Right cardiac atrium (tissue), 5 donors: ENCODE results near the gene USH1G. TPM values are rescaled to one million over a fixed set of nuclear protein-coding genes. Genes with fewer than 3 reads are reported as not detected.

Experiments
- ATAC-seq, 2 donors: fragments of 200-7000 bp; cut with Tn5 transposase; one replicate each; pipeline versions ENCODE4 v1.8.0 to v1.9.1; 2020; ENCODE audit warnings: moderate library complexity in 2 of 2, mild to moderate bottlenecking in 1 of 2
- DNase-seq, 3 donors: peaks; one replicate each; pipeline ENCODE4 v3.0.0-alpha.2; 2020
- H3K27ac ChIP-seq: one replicate; pipeline ENCODE4 v1.5.1; 2013; ENCODE audit warnings: mild to moderate bottlenecking, low read length, control low read depth, moderate library complexity
- H3K27me3 ChIP-seq: one replicate; pipeline ENCODE4 v1.6.1; 2013; ENCODE audit not compliant: control insufficient read depth, insufficient read depth
- H3K4me1 ChIP-seq: one replicate; pipeline ENCODE4 v1.6.1; 2013; ENCODE audit warnings: low read length; ENCODE audit not compliant: control insufficient read depth, insufficient read depth
- H3K4me3 ChIP-seq: one replicate; pipeline ENCODE4 v1.5.1; 2013; ENCODE audit warnings: low read length, control low read depth
- H3K9me3 ChIP-seq: one replicate; pipeline ENCODE4 v1.6.1; 2013; ENCODE audit warnings: low read length; ENCODE audit not compliant: control insufficient read depth
- WGBS: extraction: QIAGEN DNeasy Blood & Tissue Kit; methylation state at CpG from one replicate; pipeline ENCODE4 v1.1.7; 2013; 5-methylcytosine and 5-hydroxymethylcytosine counted together
- intact Hi-C, 4 donors: fragments of 100-400 bp; cut with DNase I; formaldehyde crosslinking; loops; one replicate each; pipeline versions ENCODE4 v1.11.0 to v1.14.0; 2022 to 2023
- polyA plus RNA-seq: library from polyadenylated mRNA; stranded (reverse); fragments of 200-250 nt; gene quantifications from one replicate; pipeline ENCODE4 v1.2.3, GENCODE V29; 2013
- total RNA-seq, 4 donors: library from RNA; stranded (reverse); fragmentation: NEBNext Ultra II Directional; extraction: Animal tissue kit (Norgen Biotek cat#: 25700); gene quantifications; one replicate each; pipeline ENCODE4 v1.2.1, GENCODE V29; 2021
- donor health status: healthy with polysubstance abuse.
- donor health status: DM: no; HTN: yes; CAD: no.
- donor health status: DM: no; HTN: no; CAD: no.
- donor health status: DM: no; HTN: yes; CAD: no; lungs with severe emphysema.
- donor health status: DM: yes; HTN: yes; CAD: no.

The USH1G gene
- total and polyA plus RNA-seq, 5 donors = 0.06 to 0.59 (median 0.23) TPM

GRCh38 chr17:74878658-74879057 lies 44.4 kb downstream of the USH1G start:
- Histone ChIP-seq H3K27me3 (no peaks in the 10 kb centered on the region), H3K4me3 (no peak overlapping the region), H3K27ac (no peak overlapping the region), H3K9me3 (no peaks in the 10 kb centered on the region), H3K4me1 (peaks cover 2% of the 10 kb centered on the region)
- DNase-seq (peak in 1 of 3 donors; percentile 1), ATAC-seq (no peak)
- whole genome bisulfite sequencing = 64% methylated on average over 2 of the region's 2 CpGs
- intact Hi-C loops = no loop called here

GRCh38 chr17:74877592-74878548 lies 45.2 kb downstream of the USH1G start:
- intact Hi-C loops = no loop called here
- WGBS = 26% methylated on average over 19 of the region's 19 CpGs
- DNase-seq = peak in 2 of 3 donors; percentile 63 to 66
- Histone ChIP-seq H3K9me3 (no peaks in the 10 kb centered on the region), H3K27me3 (no peaks in the 10 kb centered on the region), H3K27ac (no peak overlapping the region), H3K4me1 (peaks cover 2% of the 10 kb centered on the region), H3K4me3 (no peak overlapping the region)
- ATAC-seq = peak; percentile 34 to 61

- Histone ChIP-seq H3K9me3 (no peaks in the 10 kb centered on the region), H3K4me3 (no peak overlapping the region), H3K27me3 (no peaks in the 10 kb centered on the region), H3K4me1 (peaks cover 2% of the 10 kb centered on the region), H3K27ac (no peak overlapping the region)
- intact Hi-C loops = no loop called here
- ATAC-seq (no peak), DNase-seq (peak in 1 of 3 donors; percentile 25)
- 46% methylated on average over 6 of the region's 6 CpGs for WGBS
Measured at GRCh38 chr17:74875977-74876593, 47.0 kb downstream of the USH1G start.

GRCh38 chr17:74875155-74875976 lies 47.7 kb downstream of the USH1G start:
- Histone ChIP-seq H3K27me3 (no peaks in the 10 kb centered on the region), H3K4me3 (no peak overlapping the region), H3K4me1 (peaks cover 2% of the 10 kb centered on the region), H3K27ac (no peak overlapping the region), H3K9me3 (no peaks in the 10 kb centered on the region)
- intact Hi-C loops = no loop called here
- 60% methylated on average over 5 of the region's 5 CpGs for WGBS
- ATAC-seq = no peak
- peak in 1 of 3 donors; percentile 23 for DNase-seq

- H3K4me1 ChIP-seq = peaks cover 2% of the 10 kb centered on the region
- no peak overlapping the region for H3K27ac ChIP-seq
- no peaks in the 10 kb centered on the region for H3K9me3 ChIP-seq
- ATAC-seq (no peak), DNase-seq (no peak)
- no peaks in the 10 kb centered on the region for H3K27me3 ChIP-seq
- WGBS = 94% methylated on average over 5 of the region's 5 CpGs
- intact Hi-C loops = no loop called here
- H3K4me3 ChIP-seq = no peak overlapping the region
Measured at GRCh38 chr17:74874615-74875037, 48.4 kb downstream of the USH1G start.

- H3K27me3 ChIP-seq = no peaks in the 10 kb centered on the region
- H3K4me3 ChIP-seq = peak overlapping the region; percentile 76
- no peaks in the 10 kb centered on the region for H3K9me3 ChIP-seq
- WGBS = 57% methylated on average over 6 of the region's 6 CpGs
- ATAC-seq = no peak
- peak overlapping the region; percentile 95 for H3K27ac ChIP-seq
- intact Hi-C loops = no loop called here
- DNase-seq = peak in 2 of 3 donors; percentile 41 to 59
- peaks cover 2% of the 10 kb centered on the region for H3K4me1 ChIP-seq
Measured at GRCh38 chr17:74873874-74874614, 49.0 kb downstream of the USH1G start.

GRCh38 chr17:74873037-74873873 lies 49.8 kb downstream of the USH1G start:
- intact Hi-C loops = no loop called here
- Histone ChIP-seq H3K27me3 (no peaks in the 10 kb centered on the region), H3K4me3 (peak overlapping the region; percentile 76), H3K9me3 (no peaks in the 10 kb centered on the region), H3K27ac (peak overlapping the region; percentile 95), H3K4me1 (peaks cover 2% of the 10 kb centered on the region)
- peak; percentile 95 to 97 for ATAC-seq
- WGBS = under 1% methylated on average over 55 of the region's 55 CpGs
- peak; percentile 99 to 100 (median 100) for DNase-seq

GRCh38 chr17:74872313-74873036 lies 50.6 kb downstream of the USH1G start, which contains the start of gene FDXR:
Gene FDXR (minus strand): TSS chr17:74872994. CDS start chr17:74872944, 50 bp downstream.
- H3K9me3 ChIP-seq = no peaks in the 10 kb centered on the region
- no peaks in the 10 kb centered on the region for H3K4me1 ChIP-seq
- H3K4me3 ChIP-seq = peak within 1 kb of the TSS; percentile 76
- ATAC-seq (no peak), DNase-seq (peak in 1 of 3 donors; percentile 33)
- peak within 1 kb of the TSS; percentile 95 for H3K27ac ChIP-seq
- WGBS = 4% methylated on average over 38 of the region's 38 CpGs
- intact Hi-C loops = no loop called here
- no peaks in the 10 kb centered on the region for H3K27me3 ChIP-seq

GRCh38 chr17:74871356-74872076 lies 51.5 kb downstream of the USH1G start:
- Histone ChIP-seq H3K27ac (no peak overlapping the region), H3K4me3 (no peak overlapping the region), H3K27me3 (no peaks in the 10 kb centered on the region), H3K9me3 (no peaks in the 10 kb centered on the region), H3K4me1 (no peaks in the 10 kb centered on the region)
- intact Hi-C loops = no loop called here
- 83% methylated on average over 11 of the region's 11 CpGs for WGBS
- ATAC-seq = no peak
- peak in 1 of 3 donors; percentile 40 for DNase-seq
